NCI-H2081 treated with DMSO at 0.1 percent for 48 hours (cell line): Measurements from ENCODE around the gene FGF23.
"Not testable (repeated sequence)": the region's sequence is repeated elsewhere in the genome, so short reads cannot be mapped to it uniquely, and the experiment has no call there.

Source experiments
- DNase-seq: peaks from one replicate; lab custom pipeline; 2025; lab: John Stamatoyannopoulos, UW

Gene FGF23

DNA sequence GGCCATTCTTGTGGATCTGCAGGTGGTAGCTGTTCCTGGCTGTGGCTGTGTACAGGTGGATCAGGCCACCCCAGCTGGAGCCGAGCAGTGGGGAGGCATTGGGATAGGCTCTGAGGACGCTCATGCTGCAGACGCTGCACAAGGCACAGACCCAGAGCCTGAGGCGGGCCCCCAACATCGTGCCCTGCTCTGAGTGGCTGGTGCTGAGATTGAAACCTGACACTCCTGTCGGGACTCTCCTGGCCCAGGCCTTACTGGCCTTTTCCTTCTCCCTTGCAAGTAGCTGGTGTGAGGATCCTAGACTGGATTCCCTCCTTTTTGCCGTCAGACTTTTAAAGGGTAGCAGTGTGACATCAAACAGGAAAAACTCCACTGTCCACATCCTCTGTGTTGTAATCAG lies at the start of gene FGF23:
FGF23 (minus strand) TSS at position 308 of the 400 bp plus-strand sequence; CDS start at position 178, 130 bp downstream.
- no peak for DNase-seq

DNA sequence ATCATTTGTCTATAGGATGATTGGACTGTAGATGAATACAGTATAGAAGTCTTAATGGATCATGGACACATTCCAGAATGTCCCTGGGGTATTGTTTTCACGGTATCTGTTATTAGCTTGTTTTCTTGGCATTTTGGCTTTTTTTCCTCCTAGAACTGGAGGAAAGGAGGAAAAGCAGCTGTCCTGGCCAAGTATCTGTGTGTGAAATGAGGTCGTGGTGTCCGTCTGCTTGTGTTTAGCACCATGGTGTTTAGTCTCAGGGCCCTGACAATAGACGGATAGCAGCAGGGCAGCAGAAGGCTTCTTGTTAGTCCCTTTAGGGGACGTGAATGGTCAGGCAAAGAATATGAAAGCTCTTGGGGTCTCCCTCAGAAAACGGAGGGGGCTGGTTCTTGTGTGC lies 44.9 kb upstream of the FGF23 start:
- no peak for DNase-seq

DNA sequence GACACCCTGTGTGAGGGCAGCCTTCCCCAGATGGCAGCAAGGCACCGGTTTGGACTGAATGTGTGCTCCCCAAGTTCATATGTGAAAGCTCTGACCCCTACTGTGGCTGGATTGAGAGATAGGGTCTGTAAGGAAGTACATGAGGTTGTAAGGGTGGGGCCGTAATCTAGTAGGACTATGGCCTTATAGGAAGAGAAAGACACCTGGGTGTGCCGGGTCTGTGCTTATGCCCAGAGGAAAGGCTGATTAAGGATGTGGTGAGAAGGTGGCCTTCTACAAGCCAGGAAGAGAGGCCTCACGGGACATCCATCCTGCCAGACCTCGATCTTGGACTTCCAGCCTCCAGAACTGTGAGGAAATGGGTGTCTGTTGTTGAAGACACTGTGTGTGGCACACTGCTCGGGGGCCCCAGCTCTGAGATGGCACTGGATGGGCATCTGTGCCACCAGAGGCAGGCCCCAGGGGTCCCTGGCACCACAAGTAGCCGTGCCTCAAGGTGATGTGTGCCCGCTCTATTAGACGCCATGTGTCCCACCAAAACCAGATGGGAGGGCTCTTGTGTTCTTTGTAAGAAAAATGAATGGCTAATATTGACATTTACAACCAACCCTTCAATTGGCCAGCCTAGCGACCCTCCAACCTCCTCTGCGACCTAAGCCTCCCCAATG lies 44.1 kb upstream of the FGF23 start:
- no peak for DNase-seq

DNA sequence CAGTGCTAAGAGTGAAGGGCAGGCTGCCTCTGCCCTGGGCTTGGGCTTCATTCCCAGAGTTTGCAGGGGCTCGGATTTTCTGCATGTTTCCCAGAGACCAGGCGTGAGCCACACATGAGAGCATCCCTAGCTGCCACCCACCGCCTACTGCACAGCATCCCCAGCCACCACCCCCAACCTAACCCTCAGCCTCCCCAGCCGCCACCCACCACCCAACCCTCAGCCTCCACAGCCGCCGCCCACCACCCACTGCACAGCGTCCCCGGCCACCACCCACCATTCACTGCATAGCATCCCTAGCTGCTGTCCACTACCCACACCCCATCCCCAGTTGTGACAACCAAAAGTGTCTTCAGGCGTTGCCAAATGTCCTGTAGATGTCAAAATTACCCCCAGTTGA lies 43.5 kb upstream of the FGF23 start:
- no peak for DNase-seq

DNA sequence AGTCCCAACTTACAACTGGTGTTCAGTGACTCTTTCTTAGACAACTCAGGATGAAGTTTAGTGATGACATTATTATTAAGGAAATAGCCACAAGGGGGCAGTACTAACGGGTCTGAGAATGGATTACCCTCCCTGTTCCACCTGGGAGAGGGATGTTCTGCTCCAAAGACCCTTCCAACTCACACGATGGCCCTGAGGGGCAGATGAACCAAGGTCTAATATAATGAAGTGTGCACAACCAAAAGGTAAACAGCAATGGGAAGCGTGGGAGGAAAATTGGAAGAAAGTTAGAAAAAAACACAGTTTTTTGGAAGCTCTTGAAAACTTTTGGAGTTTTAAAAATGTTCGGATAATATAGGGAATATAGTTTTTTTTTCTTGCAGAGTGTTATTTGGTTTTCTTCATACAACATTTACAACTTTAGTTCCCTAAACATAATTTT lies 42.1 kb upstream of the FGF23 start:
- no peak for DNase-seq

DNA sequence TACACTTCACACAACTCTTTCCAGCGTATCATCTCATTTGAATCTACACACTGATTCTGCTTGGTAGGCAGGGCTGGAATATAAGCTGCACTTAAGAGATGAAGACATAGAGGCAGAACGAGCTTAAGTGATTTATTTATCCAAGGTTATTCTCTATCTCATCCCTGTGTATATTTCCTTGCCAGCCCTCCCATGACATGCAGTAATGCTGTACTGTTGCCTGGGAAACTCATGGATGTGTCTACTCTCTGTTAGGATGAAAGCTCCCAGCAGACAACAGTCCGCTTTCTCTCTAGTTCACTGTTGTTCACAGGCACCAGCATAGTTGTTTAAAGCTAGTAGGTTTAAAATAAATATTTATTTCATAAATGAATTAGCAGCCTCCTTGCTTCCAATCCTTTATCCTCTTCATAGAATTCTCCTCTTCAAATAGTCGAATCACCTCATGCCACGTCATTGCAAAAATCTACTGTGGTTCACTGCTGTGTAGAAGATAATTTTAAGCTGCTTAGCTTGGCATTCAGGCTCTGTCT lies 40.7 kb upstream of the FGF23 start:
- DNase-seq, result no peak

DNA sequence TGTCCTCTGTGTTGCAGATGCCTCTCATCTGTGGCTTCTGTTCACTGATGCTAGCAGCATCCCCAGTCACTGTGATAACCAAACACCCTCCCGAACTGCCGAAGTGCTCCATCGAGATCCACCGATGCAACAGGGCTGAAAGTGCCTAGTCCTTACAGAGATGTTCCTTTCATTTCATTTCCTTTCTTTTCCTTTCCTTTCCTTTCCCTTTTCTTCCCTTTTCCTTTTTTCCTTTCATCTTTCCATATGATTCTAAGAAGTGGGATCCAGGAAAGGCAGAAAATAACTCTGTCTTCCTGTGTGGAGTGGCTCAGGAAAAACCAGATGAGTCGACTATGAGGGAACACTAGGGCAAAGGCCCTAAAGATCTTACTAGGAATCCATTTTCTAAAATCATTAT lies 39.4 kb upstream of the FGF23 start:
- no peak for DNase-seq

DNA sequence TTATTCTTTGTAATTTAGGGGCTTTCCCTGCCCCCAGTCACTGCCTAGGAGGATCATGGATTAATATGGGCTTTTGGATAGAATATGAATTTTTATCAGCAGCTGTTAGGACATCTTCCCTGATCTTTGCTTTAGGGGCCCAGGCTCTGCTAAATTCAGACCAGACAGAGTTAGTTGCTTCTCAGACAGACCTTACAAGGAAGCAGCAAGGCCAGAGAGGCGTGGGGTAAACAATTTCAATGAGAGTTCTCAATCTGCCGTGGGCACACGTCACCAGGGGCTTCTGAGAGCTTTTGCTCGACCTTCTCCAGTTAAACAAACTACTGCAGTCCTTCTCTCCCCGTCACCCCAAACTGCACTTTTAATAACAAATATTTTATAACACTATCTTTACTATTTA lies 38.4 kb upstream of the FGF23 start:
- DNase-seq, result no peak

DNA sequence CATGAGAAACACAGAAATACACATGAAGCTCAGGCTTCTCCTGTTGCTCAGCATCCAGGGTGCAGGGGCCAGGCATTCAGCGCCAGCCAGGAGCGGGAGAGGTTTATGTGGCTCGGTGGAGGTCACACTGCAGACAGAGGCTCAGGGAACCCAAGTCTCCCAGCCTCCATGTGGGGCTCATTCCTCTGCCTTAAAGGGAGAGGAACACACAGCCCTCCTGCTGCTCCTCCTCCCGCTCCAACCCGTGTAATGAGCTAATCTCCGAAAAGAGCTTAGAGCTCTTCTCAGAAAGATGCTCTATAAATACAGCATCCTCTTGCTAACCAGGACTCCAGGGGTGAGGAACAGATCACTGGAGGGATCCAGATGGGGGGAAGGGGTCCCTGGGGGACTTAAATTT lies 37.9 kb upstream of the FGF23 start:
- no peak for DNase-seq

DNA sequence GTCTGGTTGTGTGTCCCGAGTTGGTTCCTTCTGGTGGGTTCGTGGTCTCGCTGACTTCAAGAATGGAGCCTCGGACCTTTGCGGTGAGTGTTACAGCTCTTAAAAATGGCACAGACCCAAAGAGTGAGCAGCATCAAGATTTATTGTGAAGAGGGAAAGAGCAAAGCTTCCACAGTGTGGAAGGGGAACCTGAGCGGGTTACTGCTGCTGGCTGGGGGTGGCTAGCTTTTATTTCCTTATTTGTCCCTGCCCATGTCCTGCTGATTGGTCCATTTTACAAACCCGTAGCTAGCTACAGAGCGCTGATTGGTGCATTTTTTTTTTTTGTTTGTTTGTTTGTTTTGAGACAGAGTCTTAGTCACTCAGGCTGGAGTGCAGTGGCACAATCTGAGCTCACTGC lies 36.8 kb upstream of the FGF23 start:
- no peak for DNase-seq

DNA sequence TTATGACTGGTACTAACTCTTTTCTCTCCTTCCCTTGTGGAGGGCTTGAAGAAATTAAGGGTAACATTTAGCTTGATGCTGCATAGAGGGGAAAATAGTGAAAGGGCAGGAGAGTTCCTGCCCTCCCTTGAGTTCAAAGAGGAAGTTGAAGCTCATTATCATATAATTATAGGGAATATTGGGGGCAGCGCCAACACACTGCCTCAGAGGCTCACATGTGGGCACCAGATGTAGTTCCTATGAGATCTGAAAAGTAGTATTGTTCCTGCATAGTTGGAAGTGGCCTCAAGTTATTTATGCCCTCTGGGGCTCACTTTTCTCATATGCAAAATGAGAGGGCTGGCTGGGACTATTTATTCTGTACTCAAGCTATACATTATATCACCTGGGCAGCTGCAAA lies 33.0 kb upstream of the FGF23 start:
- no peak for DNase-seq

DNA sequence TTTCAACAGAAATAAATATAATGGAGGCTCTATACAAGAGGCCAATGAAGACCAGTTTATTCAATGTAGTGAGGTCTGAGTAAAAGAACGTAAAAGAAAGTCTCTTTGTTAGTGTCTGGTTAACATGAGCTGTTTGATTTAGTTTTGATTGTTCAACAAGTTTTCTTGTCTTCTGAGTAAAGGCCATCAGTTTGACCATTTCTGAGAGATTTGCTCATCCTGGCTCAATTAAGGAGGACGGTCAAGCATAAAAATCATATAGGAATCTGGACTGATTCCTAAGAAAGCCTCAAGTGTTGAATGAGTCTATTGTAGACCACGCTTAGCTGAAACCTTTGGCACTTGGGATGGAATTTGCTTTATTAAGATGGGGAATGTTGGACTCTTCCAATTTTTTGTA lies 32.5 kb upstream of the FGF23 start:
- DNase-seq, result no peak

DNA sequence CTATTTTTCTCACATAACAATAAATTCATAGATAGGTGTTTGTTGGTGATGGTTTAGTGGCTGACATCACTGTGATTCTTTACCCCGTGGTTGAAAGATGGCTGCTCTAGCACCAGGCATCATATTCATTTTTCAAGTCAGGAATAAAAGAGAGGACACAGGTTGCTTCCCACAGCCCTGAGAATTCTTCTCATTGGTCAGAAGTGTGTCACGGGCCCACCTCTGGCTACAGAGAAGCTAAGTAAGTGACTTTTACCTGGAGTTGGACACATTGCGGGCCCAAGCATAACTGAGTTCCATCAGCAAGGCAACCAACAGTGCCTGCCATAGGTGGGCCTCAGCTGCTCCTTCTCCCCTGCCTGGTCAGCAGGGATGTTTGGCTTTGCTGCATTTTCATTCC lies 27.6 kb upstream of the FGF23 start:
- DNase-seq, result no peak

DNA sequence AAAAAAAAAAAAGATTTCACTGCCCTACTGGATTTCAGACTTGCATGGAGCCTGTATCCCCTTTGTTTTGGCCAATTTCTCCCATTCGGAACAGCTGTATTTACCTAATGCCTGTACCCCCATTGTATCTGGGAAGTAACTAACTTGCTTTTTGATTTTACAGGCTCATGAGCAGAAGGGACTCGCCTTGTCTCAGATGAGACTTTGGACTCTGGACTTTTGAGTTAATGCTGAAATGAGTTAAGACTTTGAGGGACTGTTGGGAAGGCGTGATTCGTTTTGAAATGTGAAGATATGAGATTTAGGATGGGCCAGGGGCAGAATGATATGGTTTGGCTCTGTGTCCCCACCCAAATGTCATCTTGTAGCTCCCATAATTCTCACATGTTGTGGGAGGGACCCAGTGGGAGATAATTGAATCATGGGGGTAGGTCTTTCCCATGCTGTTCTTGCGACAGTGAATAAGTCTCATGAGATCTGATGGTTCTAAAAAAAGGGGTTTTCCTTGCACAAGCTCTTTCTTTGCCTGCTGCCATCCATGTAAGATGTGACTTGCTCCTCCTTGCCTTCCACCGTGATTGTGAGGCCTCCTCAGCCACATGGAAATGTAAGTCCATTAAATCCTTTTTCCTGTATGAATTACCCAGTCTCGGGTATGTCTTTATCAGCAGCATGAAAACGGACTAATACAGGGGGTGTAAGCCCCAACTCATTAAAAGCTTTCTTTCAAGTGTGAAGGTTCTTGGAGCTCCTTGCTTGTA lies 25.5 kb upstream of the FGF23 start:
- not testable (repeated sequence) for DNase-seq

DNA sequence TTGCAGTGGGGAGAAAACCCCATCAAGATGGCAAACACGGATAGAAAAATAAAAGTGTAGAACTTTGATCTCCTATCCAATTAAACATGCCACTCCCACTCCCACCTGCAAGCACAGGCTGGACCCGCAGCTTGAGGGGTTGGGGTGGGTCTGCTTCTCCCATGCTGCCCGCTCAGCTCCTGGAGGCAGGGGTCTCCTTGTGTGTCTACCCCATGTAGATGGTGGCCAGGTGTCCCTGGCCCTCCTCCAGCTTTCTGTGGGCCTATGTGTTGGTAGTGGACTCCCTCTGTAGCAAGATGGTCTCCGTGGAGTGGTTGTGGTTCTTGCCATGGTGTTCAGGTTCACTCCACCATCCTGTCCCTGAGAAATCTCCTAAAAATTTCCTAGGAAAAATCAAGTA lies 23.5 kb upstream of the FGF23 start:
- no peak for DNase-seq

DNA sequence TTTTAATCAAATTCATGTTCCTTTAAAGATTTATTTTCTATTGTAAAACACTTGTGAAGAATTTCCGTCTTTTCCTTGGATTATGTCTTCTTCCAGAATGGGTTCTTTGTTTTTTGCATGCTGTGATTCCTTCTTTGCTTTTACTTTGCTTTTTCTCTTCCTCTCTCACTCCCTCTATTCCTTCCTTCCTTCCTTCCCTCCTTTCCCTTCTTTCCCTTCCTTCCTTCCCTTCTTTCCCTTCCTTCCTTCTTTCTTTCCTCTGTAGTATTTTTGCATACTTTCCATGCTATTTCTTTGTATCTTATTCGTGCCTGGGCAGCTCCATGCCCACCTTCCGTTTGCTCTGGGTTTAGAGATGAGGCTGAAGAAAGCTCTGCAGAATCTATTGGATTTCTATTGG lies 21.6 kb upstream of the FGF23 start:
- DNase-seq, result no peak

DNA sequence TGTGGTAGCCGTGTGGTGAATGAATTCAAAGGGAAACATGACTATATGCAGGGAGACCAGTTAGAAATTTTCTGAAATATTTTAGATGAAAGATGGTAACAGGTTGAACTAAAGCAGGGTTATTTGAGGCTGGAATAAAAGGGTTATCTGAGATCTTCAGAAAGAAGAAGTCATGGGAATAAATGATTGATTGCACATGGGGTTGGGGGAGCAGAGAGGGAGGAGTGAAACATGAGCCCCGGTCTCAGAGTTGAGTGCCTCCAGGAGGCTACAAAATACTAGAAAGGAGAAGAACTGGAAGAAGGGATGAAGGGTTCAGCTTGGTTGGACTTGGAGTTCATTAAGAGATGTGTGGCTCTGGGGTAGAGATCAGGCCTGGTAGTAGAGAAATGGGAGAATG lies 16.3 kb upstream of the FGF23 start:
- DNase-seq, result no peak

DNA sequence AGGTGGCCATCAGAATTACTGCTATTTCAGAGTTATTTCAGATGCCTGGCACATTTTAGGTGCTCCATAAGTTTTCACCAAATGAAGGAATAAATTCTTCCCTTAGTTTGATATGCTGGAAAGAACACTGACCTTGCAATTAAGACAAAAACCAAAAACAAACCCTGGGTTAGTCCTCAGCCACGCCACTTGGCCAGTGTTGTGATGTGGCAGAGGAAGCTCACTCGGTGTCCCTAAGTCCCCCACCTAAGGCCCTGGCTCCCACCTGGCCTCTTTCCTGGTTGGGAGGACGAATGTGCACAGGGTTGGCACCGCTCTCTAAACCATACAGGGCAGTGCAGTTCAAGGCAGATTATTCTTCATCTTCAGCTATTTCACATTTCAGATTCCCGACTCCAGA lies 13.7 kb upstream of the FGF23 start:
- DNase-seq, result no peak

DNA sequence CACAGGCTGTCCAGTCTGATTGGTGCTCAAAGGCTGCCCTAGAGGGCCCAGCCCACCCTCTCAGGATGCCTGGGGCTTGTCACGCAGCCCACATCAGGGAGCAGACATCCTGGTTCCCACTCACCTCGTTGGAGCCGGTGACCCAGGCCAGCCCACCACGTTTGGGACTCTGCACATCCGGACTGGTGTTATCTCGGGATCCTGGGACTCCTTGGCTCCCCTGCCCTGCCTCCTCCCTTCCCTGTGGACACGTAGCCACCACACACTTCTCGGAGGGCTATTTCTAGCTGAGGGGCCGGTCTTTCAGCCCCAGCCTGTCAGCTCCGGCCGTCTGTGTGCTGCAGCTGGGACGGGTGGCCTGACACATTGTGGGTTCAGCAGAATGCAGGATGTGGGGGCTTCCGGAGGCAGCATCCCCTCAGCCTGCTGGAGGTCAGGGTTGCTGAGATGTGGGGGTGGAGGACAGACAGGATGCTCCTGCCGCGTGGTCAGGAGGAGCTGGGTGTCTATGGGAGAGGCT lies 12.8 kb upstream of the FGF23 start:
- no peak for DNase-seq

DNA sequence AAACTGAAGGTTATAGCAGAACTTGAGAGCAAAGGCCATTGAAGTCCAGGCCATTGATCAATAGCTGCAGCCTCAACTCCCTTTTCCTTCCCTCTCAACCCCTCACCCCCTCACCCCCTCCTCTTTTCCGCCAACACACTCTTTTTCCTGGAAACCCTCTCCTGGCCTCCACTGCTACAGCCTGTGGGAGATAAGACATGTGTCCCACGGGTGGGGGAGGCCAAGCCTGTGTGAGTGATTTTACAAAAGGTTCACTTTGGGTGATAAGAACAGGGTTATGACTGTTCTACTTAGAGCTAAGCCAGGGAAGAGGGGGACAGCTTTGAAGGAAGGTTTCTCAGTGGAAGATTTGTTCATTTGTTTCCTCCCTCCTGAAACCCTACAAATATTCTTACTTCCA lies 9.2 kb upstream of the FGF23 start:
- no peak for DNase-seq

DNA sequence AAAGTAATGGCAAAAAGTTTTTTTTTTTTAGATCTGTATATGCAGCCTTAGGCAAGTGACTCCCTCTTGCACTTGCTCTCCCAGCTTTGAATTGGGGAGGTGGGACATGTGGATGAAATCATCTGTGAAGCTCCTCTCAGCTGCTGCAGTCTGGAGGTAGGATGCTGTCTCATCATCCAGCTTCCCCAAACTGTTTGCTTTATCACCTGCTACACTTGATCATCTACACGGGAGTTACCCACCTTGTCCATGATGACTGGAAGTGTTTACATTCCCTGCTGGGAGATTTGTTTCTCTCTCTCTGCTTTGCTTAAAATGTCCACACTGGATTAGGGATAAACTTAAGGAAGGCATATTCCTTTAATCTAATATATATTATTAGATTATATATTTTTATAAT lies 8.5 kb upstream of the FGF23 start:
- no peak for DNase-seq

DNA sequence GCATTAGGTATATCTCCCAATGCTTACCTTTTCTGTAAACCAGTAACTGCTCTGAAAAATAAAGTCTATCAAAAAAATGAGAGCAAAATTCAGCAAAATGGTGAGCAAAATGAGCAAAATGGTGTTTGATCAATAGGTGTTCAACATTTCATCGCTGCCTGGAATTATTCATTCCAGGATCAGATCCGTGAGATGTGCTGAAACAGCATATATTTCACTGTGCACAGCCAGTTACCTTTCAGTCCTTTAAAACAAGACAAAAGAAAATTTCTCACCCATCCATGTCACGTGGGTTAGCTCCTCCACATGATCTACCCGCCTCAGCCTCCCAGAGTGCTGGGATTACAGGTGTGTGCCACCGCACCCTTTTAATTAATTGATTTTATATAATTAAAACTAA lies 8.1 kb upstream of the FGF23 start:
- DNase-seq, result no peak

DNA sequence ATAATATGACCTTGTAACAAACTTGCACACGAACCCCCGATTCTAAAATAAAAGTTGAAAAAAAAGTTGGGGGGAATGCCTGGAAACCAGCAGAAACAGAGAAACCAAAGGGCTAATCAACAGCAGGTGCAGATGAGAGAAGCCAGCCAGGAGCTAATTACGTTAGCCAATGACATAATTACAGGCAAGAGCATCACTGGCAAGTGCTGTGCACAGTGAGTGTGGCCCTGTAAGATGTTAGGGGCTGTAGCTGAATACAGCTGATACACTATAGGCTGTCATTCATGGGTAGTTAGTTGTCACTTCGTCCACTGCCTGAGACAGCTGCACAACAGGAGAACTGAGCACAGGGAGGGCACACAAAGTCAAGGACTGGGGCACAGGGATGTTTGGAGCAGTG lies 7.3 kb upstream of the FGF23 start:
- no peak for DNase-seq
